ENCODE measurements around the gene SLC2A9.

SLC2A9 gene

DNA sequence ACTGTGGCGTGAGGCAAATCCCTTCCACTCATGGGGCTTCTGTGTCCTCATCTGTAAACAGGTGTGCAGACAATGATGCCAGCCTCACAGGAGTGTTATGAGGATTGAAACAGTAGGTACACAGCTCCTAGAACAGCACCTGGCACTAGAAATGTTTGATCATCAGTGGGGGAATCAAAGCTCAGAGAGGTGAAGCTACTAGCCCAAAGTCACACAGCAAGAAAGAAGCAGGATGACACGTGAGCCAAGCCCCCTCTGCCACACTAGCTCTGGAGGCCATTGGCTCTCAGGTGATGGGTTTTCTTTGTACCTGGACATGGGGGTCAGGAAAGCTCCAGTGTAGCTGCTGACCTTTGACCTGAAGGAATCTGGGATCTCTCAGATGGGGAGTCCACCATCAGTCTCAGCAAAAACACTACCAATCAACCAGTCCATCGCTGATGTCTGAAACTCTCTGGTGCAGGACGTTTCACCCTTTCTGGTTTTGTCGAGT is 13.4 kb upstream of the SLC2A9 start:
- H3K4me1 ChIP-seq (ENCODE audit: low read length): peaks cover 13% of the 10 kb centered on the region
- peaks cover 13% of the 10 kb centered on the region for H3K27me3 ChIP-seq (ENCODE audit: low read depth, low read length)
- H3K9me3 ChIP-seq (ENCODE audit: insufficient read depth, low read length): no peaks in the 10 kb centered on the region
- H3K79me2 ChIP-seq (ENCODE audit: low read length): no peaks in the 10 kb centered on the region
- H3K4me2 ChIP-seq (ENCODE audit: low read length): no peak overlapping the region
- H3K9ac ChIP-seq (ENCODE audit: low read length): no peak overlapping the region
- TF ChIP-seq CTCF (IDR thresholded peaks at IDR 0.05; ENCODE audit: low read depth, low read length) (no peak), EZH2phosphoT487 (IDR thresholded peaks at IDR 0.05; ENCODE audit: low read depth) (no peak)
- H3K4me3 ChIP-seq (ENCODE audit: low read length): no peak overlapping the region
- no peaks in the 10 kb centered on the region for H4K20me1 ChIP-seq (ENCODE audit: insufficient read depth, low read length)
- H2AFZ ChIP-seq (ENCODE audit: low read depth, low read length): no peak overlapping the region
- no peaks in the 10 kb centered on the region for H3K36me3 ChIP-seq (replicated peaks; ENCODE audit: low read depth, low read length)
- H3K27ac ChIP-seq (ENCODE audit: low read length): no peak overlapping the region

DNA sequence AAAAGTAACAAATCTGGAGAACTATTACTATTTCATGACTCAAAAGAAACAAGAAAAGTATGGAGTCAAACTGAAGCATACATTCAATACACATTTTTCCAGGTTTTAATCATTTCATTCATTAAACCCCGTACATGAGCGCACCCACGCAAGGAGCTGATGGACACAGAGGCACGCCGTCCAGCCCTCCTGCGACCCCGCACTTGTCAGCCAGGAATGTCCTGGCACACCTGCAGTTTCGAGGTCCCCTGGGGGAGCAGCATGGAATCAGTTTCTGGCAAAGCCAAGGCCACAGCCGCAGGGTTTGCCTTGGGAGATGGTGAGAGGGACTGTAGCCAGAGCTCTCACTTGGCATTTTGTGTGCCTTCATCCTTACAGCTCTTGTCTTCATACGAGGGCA is 12.8 kb upstream of the SLC2A9 start:
- TF ChIP-seq CTCF (IDR thresholded peaks at IDR 0.05; ENCODE audit: low read depth, low read length) (no peak), EZH2phosphoT487 (IDR thresholded peaks at IDR 0.05; ENCODE audit: low read depth) (no peak)
- H4K20me1 ChIP-seq (ENCODE audit: insufficient read depth, low read length): no peaks in the 10 kb centered on the region
- no peak overlapping the region for H3K4me3 ChIP-seq (ENCODE audit: low read length)
- no peak overlapping the region for H2AFZ ChIP-seq (ENCODE audit: low read depth, low read length)
- no peaks in the 10 kb centered on the region for H3K9me3 ChIP-seq (ENCODE audit: insufficient read depth, low read length)
- no peak overlapping the region for H3K4me2 ChIP-seq (ENCODE audit: low read length)
- H3K79me2 ChIP-seq (ENCODE audit: low read length): no peaks in the 10 kb centered on the region
- H3K27me3 ChIP-seq (ENCODE audit: low read depth, low read length): peaks cover 13% of the 10 kb centered on the region
- H3K27ac ChIP-seq (ENCODE audit: low read length): no peak overlapping the region
- no peak overlapping the region for H3K9ac ChIP-seq (ENCODE audit: low read length)
- peaks cover 13% of the 10 kb centered on the region for H3K4me1 ChIP-seq (ENCODE audit: low read length)
- no peaks in the 10 kb centered on the region for H3K36me3 ChIP-seq (replicated peaks; ENCODE audit: low read depth, low read length)

DNA sequence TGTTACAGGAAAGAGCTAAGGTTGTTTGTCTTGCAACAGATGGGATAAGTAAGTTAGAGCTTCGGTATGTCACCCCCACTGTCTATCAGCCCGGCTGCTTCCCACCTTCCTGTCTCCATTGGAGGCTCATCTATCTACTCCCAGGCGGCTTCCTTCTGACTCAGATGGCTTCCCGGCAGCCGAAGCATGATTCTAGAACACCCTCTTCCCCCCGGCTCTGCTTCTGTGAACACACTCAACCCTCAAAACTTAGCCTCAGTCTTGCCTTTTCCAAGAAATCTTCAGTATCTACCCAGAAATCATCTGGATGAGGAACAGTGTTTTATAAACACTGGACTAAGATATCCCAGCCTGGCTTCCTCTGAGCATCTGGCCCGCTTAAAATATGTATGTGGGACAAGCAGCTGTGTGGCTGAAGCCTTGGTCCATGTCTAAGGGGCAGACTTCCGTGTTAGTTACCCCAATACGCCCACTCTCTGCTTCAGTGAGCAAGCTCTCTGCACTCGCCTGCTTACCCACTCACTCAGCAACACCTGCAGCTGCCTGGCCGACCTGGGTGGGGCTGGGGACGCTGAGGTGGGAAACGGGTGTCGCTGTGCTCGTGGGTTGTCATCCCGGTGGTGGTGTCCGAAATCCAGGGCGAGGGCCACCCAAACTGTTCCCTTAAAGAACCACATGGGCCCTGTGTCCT is 12.0 kb upstream of the SLC2A9 start:
- Histone ChIP-seq H3K79me2 (ENCODE audit: low read length) (no peaks in the 10 kb centered on the region), H3K36me3 (replicated peaks; ENCODE audit: low read depth, low read length) (no peaks in the 10 kb centered on the region), H3K4me2 (ENCODE audit: low read length) (peak overlapping the region; percentile 59), H3K9me3 (ENCODE audit: insufficient read depth, low read length) (no peaks in the 10 kb centered on the region), H2AFZ (ENCODE audit: low read depth, low read length) (peak overlapping the region; percentile 40; the same call in 1 of the 2 replicates), H3K27ac (ENCODE audit: low read length) (no peak overlapping the region), H4K20me1 (ENCODE audit: insufficient read depth, low read length) (no peaks in the 10 kb centered on the region), H3K4me1 (ENCODE audit: low read length) (peaks cover 13% of the 10 kb centered on the region), H3K4me3 (ENCODE audit: low read length) (peak overlapping the region; percentile 42), H3K27me3 (ENCODE audit: low read depth, low read length) (peaks cover 13% of the 10 kb centered on the region), H3K9ac (ENCODE audit: low read length) (no peak overlapping the region)
- no peak for TF ChIP-seq CTCF (IDR thresholded peaks at IDR 0.05; ENCODE audit: low read depth, low read length)

GRCh38 chr4:10032625-10033024 is 11.3 kb upstream of the SLC2A9 start:
- H3K9ac ChIP-seq (ENCODE audit: low read length): no peak overlapping the region
- TF ChIP-seq EZH2phosphoT487 (IDR thresholded peaks at IDR 0.05; ENCODE audit: low read depth): no peak
- TF ChIP-seq CTCF (IDR thresholded peaks at IDR 0.05; ENCODE audit: low read depth, low read length): no peak
- H3K79me2 ChIP-seq (ENCODE audit: low read length): no peaks in the 10 kb centered on the region
- no peaks in the 10 kb centered on the region for H3K36me3 ChIP-seq (replicated peaks; ENCODE audit: low read depth, low read length)
- H2AFZ ChIP-seq (ENCODE audit: low read depth, low read length): no peak overlapping the region
- no peak overlapping the region; the same call in 1 of the 2 replicates for H3K4me3 ChIP-seq (ENCODE audit: low read length)
- H3K9me3 ChIP-seq (ENCODE audit: insufficient read depth, low read length): no peaks in the 10 kb centered on the region
- peaks cover 13% of the 10 kb centered on the region for H3K4me1 ChIP-seq (ENCODE audit: low read length)
- no peak overlapping the region for H3K27ac ChIP-seq (ENCODE audit: low read length)
- 0 out of 2 replicates have a peak overlapping the region, but pooled peaks have one; percentile 59 for H3K4me2 ChIP-seq (ENCODE audit: low read length)
- H4K20me1 ChIP-seq (ENCODE audit: insufficient read depth, low read length): no peaks in the 10 kb centered on the region
- H3K27me3 ChIP-seq (ENCODE audit: low read depth, low read length): peaks cover 13% of the 10 kb centered on the region

Measured in OCI-LY3 (cell line).